ENCODE data around the gene APLP2. TPM values are rescaled to one million over a fixed set of nuclear protein-coding genes. Genes with fewer than 3 reads are reported as not detected.
"Not testable (repeated sequence)": the region's sequence is repeated elsewhere in the genome, so short reads cannot be mapped to it uniquely, and the experiment has no call there.

Gene APLP2
- total RNA-seq, 2 experiments from 2014 or later = 18.9 to 19.8 TPM

DNA sequence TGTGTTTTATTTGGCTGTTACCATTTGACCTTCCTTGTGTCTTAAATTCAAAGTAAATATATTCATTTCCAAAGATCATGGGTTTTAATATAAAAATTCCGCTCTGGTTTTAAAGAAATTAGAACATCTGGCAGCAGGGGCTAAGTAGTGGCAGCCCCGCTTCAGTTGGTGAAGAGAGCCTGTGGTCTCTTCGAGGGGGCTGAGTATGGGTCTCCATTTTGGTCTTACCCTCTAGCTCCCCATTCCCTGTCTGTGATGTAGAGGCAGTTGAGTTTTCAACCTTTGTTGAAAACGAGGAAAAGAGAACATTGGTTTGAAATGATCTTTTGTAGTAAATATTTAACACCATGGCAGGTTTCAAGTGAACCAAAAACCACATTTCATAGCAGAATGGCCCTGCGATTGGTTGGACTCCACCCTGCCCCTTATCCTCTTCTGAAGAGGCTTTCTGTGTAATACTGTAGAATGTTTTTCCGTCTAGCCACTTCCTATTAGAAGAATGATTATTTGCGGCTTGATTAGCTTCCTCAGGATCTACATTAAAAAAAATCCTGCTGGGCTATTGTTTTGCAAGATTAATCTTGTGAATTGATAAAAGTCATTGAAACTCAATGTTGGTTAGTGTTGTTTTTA lies 17.7 kb downstream of the APLP2 start:
- CTCF ChIA-PET = interaction anchor here (0.5 kb wide), 1 partner anchor 345 kb away, joined by 3 read pairs; no protein-coding TSS in a partner anchor
- Mint-ChIP-seq H3K36me3 (ENCODE audit: low read depth) (no peaks in the 10 kb centered on the region), H3K4me3 (no peak overlapping the region), H3K9me3 (no peaks in the 10 kb centered on the region), H3K27me3 (peaks cover 5% of the 10 kb centered on the region), H3K27ac (no peak overlapping the region), H3K4me1 (no peaks in the 10 kb centered on the region)
- DNase-seq = no peak
- POLR2A ChIA-PET = no interaction called here

DNA sequence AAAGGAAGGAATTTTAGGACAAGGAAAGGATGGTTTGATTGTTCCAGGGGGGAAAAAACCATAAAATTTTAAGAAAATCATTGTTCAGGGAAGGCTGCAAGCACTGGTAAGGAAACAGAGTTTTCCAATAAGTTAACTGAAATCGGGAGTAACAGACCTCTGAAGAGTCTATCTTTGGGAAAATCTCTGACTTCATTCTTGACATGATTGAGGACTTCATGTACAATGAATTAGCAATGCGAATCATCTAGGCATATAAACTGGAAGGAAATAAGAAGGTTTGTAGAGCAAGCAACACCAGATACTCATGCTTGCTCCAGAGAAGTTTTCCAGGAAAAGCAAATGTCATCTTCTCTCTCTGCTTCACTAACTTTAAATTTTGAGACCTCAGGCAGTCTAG lies 18.5 kb downstream of the APLP2 start:
- H3K36me3 Mint-ChIP-seq (ENCODE audit: low read depth) = no peaks in the 10 kb centered on the region
- ChIA-PET CTCF (no interaction called here), POLR2A (no interaction called here)
- H3K4me1 Mint-ChIP-seq = no peaks in the 10 kb centered on the region
- DNase-seq = no peak
- no peaks in the 10 kb centered on the region for H3K9me3 Mint-ChIP-seq
- no peak overlapping the region for H3K4me3 Mint-ChIP-seq
- peaks cover 5% of the 10 kb centered on the region for H3K27me3 Mint-ChIP-seq
- no peak overlapping the region for H3K27ac Mint-ChIP-seq

DNA sequence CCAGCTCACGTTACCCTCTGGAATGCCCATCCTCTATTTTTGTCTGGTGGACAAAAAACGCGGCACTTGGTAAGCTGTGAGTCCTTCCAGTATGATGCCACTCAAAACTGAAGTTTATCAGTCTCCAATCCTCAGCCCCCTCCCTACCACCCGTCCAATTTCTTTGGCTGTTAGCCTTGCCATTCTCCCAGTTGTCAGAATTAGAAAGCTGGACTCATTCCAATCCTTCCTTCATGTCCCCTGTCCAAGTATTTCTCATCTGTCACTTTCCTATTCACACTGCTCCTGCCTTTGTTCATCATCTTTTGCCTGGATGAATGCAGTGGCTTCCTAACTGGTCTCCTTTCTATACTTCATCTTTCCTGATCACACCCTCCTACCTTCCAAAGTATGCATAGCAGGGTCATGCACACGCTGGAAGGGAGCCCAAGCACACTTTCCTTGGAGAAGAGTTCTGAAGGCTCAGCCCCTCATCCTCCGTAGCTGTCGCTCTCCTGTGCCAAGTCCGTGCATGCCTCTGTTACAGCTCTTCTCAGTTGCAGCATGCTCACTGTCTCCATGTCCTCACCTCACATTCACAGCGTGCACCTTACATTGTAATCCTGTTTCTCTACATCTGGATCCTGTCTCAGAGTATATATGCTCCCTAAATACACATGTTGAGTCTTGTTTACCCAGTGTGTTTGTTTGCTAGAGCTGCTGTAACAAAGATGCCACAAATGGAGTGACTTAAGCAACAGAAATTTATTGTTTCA lies 19.4 kb downstream of the APLP2 start:
- no peak overlapping the region for H3K4me3 Mint-ChIP-seq
- H3K9me3 Mint-ChIP-seq = no peaks in the 10 kb centered on the region
- H3K27me3 Mint-ChIP-seq = peaks cover 5% of the 10 kb centered on the region
- H3K4me1 Mint-ChIP-seq = no peaks in the 10 kb centered on the region
- DNase-seq = no peak
- H3K27ac Mint-ChIP-seq = no peak overlapping the region
- no peaks in the 10 kb centered on the region for H3K36me3 Mint-ChIP-seq (ENCODE audit: low read depth)
- CTCF ChIA-PET = no interaction called here
- POLR2A ChIA-PET = no interaction called here

DNA sequence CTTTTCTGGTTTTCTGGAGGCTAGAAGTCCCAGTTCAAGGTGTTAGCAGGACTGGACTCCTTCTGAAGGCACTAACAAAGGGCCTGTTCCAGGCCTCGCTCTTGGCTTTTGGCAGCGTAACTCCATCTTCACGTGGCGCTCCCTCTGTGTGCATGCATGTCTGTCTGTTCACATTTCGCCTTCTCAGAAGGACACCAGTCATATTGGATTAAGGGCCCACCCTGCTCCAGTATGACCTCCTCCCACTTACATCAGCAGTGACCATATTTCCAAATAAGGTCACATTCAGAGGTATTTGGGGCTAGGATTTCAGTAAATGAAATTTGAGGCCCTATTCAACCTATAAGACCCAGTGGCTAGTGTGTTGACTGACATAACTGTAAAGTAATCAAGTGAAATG lies 20.0 kb downstream of the APLP2 start:
- Mint-ChIP-seq H3K27ac (no peak overlapping the region), H3K9me3 (no peaks in the 10 kb centered on the region), H3K27me3 (peaks cover 2% of the 10 kb centered on the region), H3K36me3 (ENCODE audit: low read depth) (no peaks in the 10 kb centered on the region), H3K4me3 (no peak overlapping the region), H3K4me1 (no peaks in the 10 kb centered on the region)
- no peak for DNase-seq
- ChIA-PET POLR2A (no interaction called here), CTCF (no interaction called here)

DNA sequence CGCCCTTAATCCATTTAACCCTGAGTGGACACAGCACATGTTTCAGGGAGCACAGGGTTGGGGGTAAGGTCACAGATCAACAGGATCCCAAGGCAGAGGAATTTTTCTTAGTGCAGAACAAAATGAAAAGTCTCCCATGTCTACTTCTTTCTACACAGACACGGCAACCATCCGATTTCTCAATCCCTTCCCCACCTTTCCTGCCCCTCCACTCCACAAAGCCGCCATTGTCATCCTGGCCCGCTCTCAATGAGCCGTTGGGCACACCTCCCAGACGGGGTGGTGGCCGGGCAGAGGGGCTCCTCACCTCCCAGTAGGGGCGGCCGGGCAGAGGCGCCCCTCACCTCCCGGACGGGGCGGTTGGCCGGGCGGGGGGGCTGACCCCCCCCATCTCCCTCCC lies 20.8 kb downstream of the APLP2 start:
- CTCF ChIA-PET; H3K27ac Mint-ChIP-seq; H3K4me1 Mint-ChIP-seq; POLR2A ChIA-PET; H3K9me3 Mint-ChIP-seq; DNase-seq; H3K36me3 Mint-ChIP-seq (ENCODE audit: low read depth); H3K27me3 Mint-ChIP-seq; H3K4me3 Mint-ChIP-seq: not testable (repeated sequence)

DNA sequence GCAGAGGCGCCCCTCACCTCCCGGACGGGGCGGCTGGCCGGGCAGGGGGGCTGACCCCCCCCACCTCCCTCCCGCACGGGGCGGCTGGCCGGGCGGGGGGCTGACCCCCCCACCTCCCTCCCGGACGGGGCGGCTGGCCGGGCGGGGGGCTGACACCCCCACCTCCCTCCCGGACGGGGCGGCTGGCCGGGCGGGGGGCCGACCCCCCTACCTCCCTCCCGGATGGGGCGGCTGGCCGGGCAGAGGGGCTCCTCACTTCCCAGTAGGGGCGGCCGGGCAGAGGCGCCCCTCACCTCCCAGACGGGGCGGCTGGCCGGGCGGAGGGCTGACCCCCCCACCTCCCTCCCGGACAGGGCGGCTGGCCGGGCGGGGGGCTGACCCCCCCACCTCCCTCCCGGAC lies 21.5 kb downstream of the APLP2 start:
- H3K27ac Mint-ChIP-seq; POLR2A ChIA-PET; H3K4me3 Mint-ChIP-seq; DNase-seq; H3K9me3 Mint-ChIP-seq; H3K27me3 Mint-ChIP-seq; CTCF ChIA-PET; H3K36me3 Mint-ChIP-seq (ENCODE audit: low read depth); H3K4me1 Mint-ChIP-seq: not testable (repeated sequence)

DNA sequence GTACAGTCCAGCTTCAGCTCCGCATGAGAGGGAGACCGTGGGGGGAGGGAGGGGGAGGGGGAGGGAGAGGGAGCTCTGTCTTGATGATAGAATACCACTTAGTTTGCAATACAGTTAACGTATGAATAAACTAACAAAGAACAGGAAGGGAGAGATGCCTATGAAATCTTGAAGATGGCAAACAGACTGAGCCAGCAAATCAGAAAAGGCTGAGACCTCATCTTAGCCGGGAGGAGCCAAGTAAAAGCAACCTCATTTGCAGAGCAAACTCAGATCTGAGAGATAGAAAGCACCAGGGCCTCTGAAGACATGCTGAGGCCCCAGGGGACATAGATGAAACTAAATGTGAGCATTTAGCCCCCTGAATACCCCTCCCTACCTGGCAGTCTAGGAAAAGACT lies 23.0 kb downstream of the APLP2 start:
- no peak overlapping the region for H3K4me3 Mint-ChIP-seq
- DNase-seq = no peak
- CTCF ChIA-PET = no interaction called here
- H3K9me3 Mint-ChIP-seq = no peaks in the 10 kb centered on the region
- H3K36me3 Mint-ChIP-seq (ENCODE audit: low read depth) = no peaks in the 10 kb centered on the region
- peaks cover 2% of the 10 kb centered on the region for H3K27me3 Mint-ChIP-seq
- no peak overlapping the region for H3K27ac Mint-ChIP-seq
- no peaks in the 10 kb centered on the region for H3K4me1 Mint-ChIP-seq
- POLR2A ChIA-PET = no interaction called here

DNA sequence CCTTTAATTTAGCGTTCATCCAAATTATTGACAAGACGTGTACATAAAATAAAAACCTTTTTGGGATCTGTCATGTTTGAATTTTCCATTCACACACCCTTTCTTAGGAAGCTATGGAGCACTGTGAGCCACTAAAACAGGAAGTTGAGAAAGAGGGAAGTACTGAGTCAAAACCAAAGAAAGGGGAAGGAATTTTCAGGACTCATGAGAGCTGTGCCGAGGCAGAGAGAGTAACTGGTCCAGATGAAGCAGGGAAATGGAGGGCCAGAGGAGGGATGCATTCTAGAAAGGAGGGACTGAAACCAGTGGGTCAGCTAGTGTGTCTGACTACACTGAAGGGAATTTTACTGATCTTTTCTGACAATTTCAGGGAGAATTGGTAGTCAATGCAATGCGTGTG lies 24.9 kb downstream of the APLP2 start:
- DNase-seq = no peak
- H3K4me1 Mint-ChIP-seq = no peaks in the 10 kb centered on the region
- H3K4me3 Mint-ChIP-seq = no peak overlapping the region
- ChIA-PET CTCF (no interaction called here), POLR2A (no interaction called here)
- no peaks in the 10 kb centered on the region for H3K27me3 Mint-ChIP-seq
- no peaks in the 10 kb centered on the region for H3K9me3 Mint-ChIP-seq
- no peak overlapping the region for H3K27ac Mint-ChIP-seq
- no peaks in the 10 kb centered on the region for H3K36me3 Mint-ChIP-seq (ENCODE audit: low read depth)

DNA sequence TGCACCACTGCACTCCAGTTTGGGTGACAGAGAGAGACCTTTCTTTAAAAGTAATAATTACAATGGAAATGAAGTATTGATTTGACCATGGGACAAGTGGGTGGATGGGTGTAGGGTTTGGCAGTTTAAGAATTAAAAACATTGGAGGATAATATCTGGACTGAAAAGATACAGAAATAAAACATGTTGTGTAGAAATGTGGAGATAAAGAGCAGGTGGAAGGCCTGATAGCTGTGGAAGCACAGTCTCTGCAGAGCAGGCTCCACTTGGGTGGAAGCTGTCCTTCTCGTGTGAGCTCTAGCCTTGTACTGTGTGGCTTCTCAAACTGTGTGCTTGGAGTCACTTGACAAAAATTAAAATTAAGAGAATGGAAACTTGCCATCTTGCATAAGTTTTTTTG lies 25.6 kb downstream of the APLP2 start:
- Mint-ChIP-seq H3K4me1 (no peaks in the 10 kb centered on the region), H3K9me3 (no peaks in the 10 kb centered on the region), H3K4me3 (no peak overlapping the region), H3K36me3 (ENCODE audit: low read depth) (no peaks in the 10 kb centered on the region), H3K27me3 (no peaks in the 10 kb centered on the region), H3K27ac (no peak overlapping the region)
- POLR2A ChIA-PET = no interaction called here
- DNase-seq = no peak
- CTCF ChIA-PET = no interaction called here

DNA sequence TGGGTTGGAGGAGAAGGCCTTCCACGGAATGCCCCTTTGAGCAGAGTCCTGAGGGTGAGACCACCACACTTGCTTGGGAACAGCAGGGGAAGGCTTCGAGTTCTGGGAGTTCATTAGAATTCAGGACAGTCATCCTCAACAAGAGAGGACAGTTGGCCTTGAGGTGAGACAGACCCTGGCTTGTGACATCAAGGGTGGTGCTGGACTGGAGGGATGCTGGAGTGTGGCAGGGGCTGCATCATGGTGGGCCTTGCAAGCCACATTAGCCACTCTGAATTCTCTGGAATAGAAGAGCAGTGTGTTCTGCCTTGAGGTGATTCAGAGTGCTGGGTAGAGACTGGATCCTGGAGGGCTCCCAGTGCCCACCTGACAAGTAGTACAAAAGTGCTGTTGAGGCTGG lies 26.3 kb downstream of the APLP2 start:
- Mint-ChIP-seq H3K4me3 (no peak overlapping the region), H3K9me3 (no peaks in the 10 kb centered on the region), H3K27ac (no peak overlapping the region), H3K36me3 (ENCODE audit: low read depth) (no peaks in the 10 kb centered on the region), H3K4me1 (no peaks in the 10 kb centered on the region), H3K27me3 (no peaks in the 10 kb centered on the region)
- no peak for DNase-seq
- CTCF ChIA-PET = no interaction called here
- POLR2A ChIA-PET = no interaction called here

DNA sequence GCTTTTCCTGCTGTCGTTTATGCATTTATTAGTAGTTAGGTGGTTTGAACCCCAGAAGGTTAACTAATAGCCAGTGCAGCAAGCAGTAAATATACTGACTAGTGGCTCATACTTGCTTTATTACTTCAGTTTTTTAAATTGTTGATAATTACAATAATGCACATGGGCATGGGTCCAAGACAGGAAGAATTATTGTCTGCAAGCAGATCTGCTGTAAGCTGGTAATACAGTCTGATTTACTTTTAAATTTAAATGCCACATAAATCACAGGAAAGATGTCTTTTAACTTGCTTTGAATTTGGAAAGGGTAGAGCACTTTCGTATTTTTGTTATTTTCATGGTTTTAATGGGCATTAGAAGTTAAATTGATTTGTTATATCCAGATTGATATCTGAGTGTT lies 27.1 kb downstream of the APLP2 start:
- ChIA-PET CTCF (no interaction called here), POLR2A (no interaction called here)
- no peaks in the 10 kb centered on the region for H3K36me3 Mint-ChIP-seq (ENCODE audit: low read depth)

DNA sequence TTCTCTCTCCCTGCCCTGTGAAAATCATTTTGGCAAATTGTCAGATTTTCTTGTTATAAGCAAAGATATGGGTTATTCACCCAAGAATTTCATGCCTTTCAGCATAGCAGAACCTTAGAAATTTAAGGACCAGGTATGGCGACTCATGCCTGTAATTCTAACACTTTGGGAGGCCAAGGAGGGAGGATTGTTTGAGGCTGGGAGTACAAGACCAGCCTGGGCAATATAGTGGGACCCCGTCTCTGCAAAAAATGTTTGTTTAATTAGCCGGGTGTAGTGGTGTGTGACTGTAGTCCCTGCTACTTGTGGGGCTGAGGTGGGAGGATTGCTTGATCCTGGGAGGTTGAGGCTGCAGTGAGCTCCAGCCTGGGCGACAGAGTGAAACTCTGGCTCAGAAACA lies 27.6 kb downstream of the APLP2 start:
- ChIA-PET POLR2A (no interaction called here), CTCF (no interaction called here)
- Mint-ChIP-seq H3K36me3 (ENCODE audit: low read depth) (no peaks in the 10 kb centered on the region), H3K27ac (no peak overlapping the region), H3K27me3 (no peaks in the 10 kb centered on the region), H3K4me3 (no peak overlapping the region), H3K9me3 (no peaks in the 10 kb centered on the region), H3K4me1 (no peaks in the 10 kb centered on the region)
- DNase-seq = no peak

More for the DNA sequence above, 27.1 kb downstream of the APLP2 start:
- no peaks in the 10 kb centered on the region for H3K9me3 Mint-ChIP-seq
- DNase-seq = no peak
- H3K27me3 Mint-ChIP-seq = no peaks in the 10 kb centered on the region
- no peak overlapping the region for H3K27ac Mint-ChIP-seq
- no peak overlapping the region for H3K4me3 Mint-ChIP-seq
- H3K4me1 Mint-ChIP-seq = no peaks in the 10 kb centered on the region

DNA sequence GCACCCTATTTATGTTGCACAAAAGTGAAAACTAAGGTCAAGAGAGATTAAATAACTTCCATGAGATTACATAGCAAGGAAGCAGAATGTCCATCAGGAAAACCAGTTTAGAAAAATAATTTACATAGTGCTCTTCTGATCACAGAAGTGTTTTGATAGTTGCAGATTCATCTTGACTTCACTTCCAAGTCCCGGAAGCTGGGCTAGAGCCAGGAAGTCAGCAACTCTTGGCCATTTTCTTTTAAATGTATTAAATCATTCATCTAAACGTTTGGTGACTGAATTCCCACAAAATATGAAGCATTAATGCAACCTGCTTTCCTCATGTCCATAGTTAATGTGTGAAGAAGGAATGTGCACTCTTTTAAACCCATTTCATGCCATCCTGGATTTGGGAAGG lies 29.7 kb downstream of the APLP2 start:
- Mint-ChIP-seq H3K4me1 (no peaks in the 10 kb centered on the region), H3K27ac (no peak overlapping the region), H3K36me3 (ENCODE audit: low read depth) (no peaks in the 10 kb centered on the region), H3K27me3 (no peaks in the 10 kb centered on the region), H3K4me3 (no peak overlapping the region), H3K9me3 (no peaks in the 10 kb centered on the region)
- no peak for DNase-seq
- ChIA-PET POLR2A (no interaction called here), CTCF (no interaction called here)

DNA sequence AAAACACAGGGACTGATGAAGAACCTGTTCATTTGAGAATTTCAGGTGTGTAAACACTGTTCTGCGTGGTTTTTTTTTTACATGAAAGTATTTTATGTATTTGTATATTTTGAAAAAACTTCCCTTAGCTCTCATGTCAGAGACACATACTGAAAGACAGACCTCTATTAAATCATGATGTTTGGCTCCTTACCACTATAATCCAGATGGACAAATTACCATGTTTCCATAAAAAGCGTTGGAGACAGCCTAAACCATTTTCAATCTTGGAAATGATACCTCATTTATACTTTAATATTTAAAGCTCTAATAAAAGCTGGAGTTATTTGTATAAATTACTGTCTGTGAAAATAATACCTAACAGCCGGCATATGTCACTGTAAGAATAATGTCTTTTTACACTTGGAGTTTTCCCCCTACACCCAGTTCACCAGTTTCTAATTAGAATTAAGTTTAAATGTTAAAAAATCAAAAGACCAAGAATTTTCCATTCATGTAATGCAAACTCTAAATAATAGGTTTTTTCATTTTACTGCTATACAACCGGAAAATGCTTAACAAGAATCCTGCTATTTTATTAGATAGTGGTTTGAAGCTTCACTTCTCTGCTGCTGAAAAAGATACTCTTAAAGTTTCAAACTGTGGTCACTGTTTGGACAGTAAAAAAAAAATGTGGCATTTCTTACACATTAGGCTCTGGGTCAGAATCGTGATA lies 30.8 kb downstream of the APLP2 start:
- H3K36me3 Mint-ChIP-seq (ENCODE audit: low read depth) = no peaks in the 10 kb centered on the region
- ChIA-PET CTCF (no interaction called here), POLR2A (no interaction called here)
- no peaks in the 10 kb centered on the region for H3K27me3 Mint-ChIP-seq
- DNase-seq = no peak
- H3K4me3 Mint-ChIP-seq = no peak overlapping the region
- no peak overlapping the region for H3K27ac Mint-ChIP-seq
- no peaks in the 10 kb centered on the region for H3K9me3 Mint-ChIP-seq
- no peaks in the 10 kb centered on the region for H3K4me1 Mint-ChIP-seq

Data from activated CD4-positive, alpha-beta T cell treated with anti-CD3 and anti-CD28 coated beads, Interleukin-2, amount 10 ng/mL, durations not matched to agents 7 days and 5 days (primary cell).